ENCODE results near the gene HLF. TPM values are rescaled to one million over a fixed set of nuclear protein-coding genes. Genes with fewer than 3 reads are reported as not detected.

HLF gene
- total RNA-seq, 1 experiment from 2014 or later = 3.2 TPM

- CTCF ChIA-PET = no interaction called here
- no peak overlapping the region for H3K4me3 ChIP-seq (ENCODE audit: low read depth, low read length, poor library complexity, severe bottlenecking)
- no peak for DNase-seq (ENCODE audit: low spot score)
- intact Hi-C loops (cut with micrococcal nuclease; ENCODE audit: unreplicated experiment) = no loop called here
- BruUV-seq (replicated peaks) = no TSS peak
- no peaks in the 10 kb centered on the region for H3K36me3 ChIP-seq (ENCODE audit: insufficient read depth, low read length, poor library complexity, severe bottlenecking)
- no peaks in the 10 kb centered on the region for H3K9me3 ChIP-seq (ENCODE audit: low read depth, low read length, poor library complexity, severe bottlenecking)
- POLR2A ChIA-PET (ENCODE audit: low non-redundant PET) = no interaction called here
- no peak overlapping the region for H3K27ac ChIP-seq (ENCODE audit: low read depth, low read length, poor library complexity, severe bottlenecking)
- TF ChIP-seq CTCF (conservative IDR thresholded peaks at IDR 0.05; ENCODE audit: low read depth, low read length) (no peak), EZH2 (IDR thresholded peaks at IDR 0.05; ENCODE audit: borderline replicate concordance, low read depth, low read length, poor library complexity, severe bottlenecking) (no peak)
- no peaks in the 10 kb centered on the region for H3K27me3 ChIP-seq (replicated peaks; ENCODE audit: insufficient read depth, low read depth, low read length, poor library complexity)
- H3K4me1 ChIP-seq (ENCODE audit: insufficient read depth, low read length, poor library complexity, severe bottlenecking) = no peaks in the 10 kb centered on the region
Measured at GRCh38 chr17:55312852-55313251, 48.1 kb downstream of the HLF start.

- ChIA-PET POLR2A (ENCODE audit: low non-redundant PET) (interaction anchor here (0.6 kb wide), 1 partner anchor 714 kb away, joined by 3 read pairs; no protein-coding TSS in a partner anchor), CTCF (no interaction called here)
- no peak for DNase-seq (ENCODE audit: low spot score)
- BruUV-seq (replicated peaks) = no TSS peak
- no peaks in the 10 kb centered on the region for H3K36me3 ChIP-seq (ENCODE audit: insufficient read depth, low read length, poor library complexity, severe bottlenecking)
- no peak overlapping the region for H3K4me3 ChIP-seq (ENCODE audit: low read depth, low read length, poor library complexity, severe bottlenecking)
- intact Hi-C loops (cut with micrococcal nuclease; ENCODE audit: unreplicated experiment) = no loop called here
- TF ChIP-seq EZH2 (IDR thresholded peaks at IDR 0.05; ENCODE audit: borderline replicate concordance, low read depth, low read length, poor library complexity, severe bottlenecking) (no peak), CTCF (conservative IDR thresholded peaks at IDR 0.05; ENCODE audit: low read depth, low read length) (no peak)
- H3K9me3 ChIP-seq (ENCODE audit: low read depth, low read length, poor library complexity, severe bottlenecking) = no peaks in the 10 kb centered on the region
- H3K27me3 ChIP-seq (replicated peaks; ENCODE audit: insufficient read depth, low read depth, low read length, poor library complexity) = no peaks in the 10 kb centered on the region
- no peak overlapping the region for H3K27ac ChIP-seq (ENCODE audit: low read depth, low read length, poor library complexity, severe bottlenecking)
- H3K4me1 ChIP-seq (ENCODE audit: insufficient read depth, low read length, poor library complexity, severe bottlenecking) = no peaks in the 10 kb centered on the region
Measured at GRCh38 chr17:55314061-55314783, 49.5 kb downstream of the HLF start.

- Histone ChIP-seq H3K27me3 (replicated peaks; ENCODE audit: insufficient read depth, low read depth, low read length, poor library complexity) (no peaks in the 10 kb centered on the region), H3K9me3 (ENCODE audit: low read depth, low read length, poor library complexity, severe bottlenecking) (no peaks in the 10 kb centered on the region), H3K4me1 (ENCODE audit: insufficient read depth, low read length, poor library complexity, severe bottlenecking) (no peaks in the 10 kb centered on the region), H3K36me3 (ENCODE audit: insufficient read depth, low read length, poor library complexity, severe bottlenecking) (no peaks in the 10 kb centered on the region), H3K4me3 (ENCODE audit: low read depth, low read length, poor library complexity, severe bottlenecking) (no peak overlapping the region), H3K27ac (ENCODE audit: low read depth, low read length, poor library complexity, severe bottlenecking) (no peak overlapping the region)
- ChIA-PET POLR2A (ENCODE audit: low non-redundant PET) (no interaction called here), CTCF (no interaction called here)
- TF ChIP-seq EZH2 (IDR thresholded peaks at IDR 0.05; ENCODE audit: borderline replicate concordance, low read depth, low read length, poor library complexity, severe bottlenecking) = no peak
- no peak for TF ChIP-seq CTCF (conservative IDR thresholded peaks at IDR 0.05; ENCODE audit: low read depth, low read length)
- BruUV-seq (replicated peaks) = no TSS peak
- no peak for DNase-seq (ENCODE audit: low spot score)
- intact Hi-C loops (cut with micrococcal nuclease; ENCODE audit: unreplicated experiment) = no loop called here
Measured at GRCh38 chr17:55314784-55315491, 50.2 kb downstream of the HLF start.

Measured in A673 (cell line).